Fibroblast of skin of scalp (primary cell): ENCODE measurements around the gene HEMGN.

ENCODE experiments used
- DNase-seq: peaks from one replicate; pipeline ENCODE4 v3.0.0-alpha.2; 2013

Gene HEMGN

GRCh38 chr9:97895211-97895610, 42.8 kb downstream of the HEMGN start:
- DNase-seq = peak; percentile 22

- DNase-seq = no peak
Measured at GRCh38 chr9:97892421-97892820, 45.6 kb downstream of the HEMGN start.

GRCh38 chr9:97891736-97892135, 46.2 kb downstream of the HEMGN start:
- no peak for DNase-seq

- no peak for DNase-seq
Measured at GRCh38 chr9:97889941-97890887, 47.8 kb downstream of the HEMGN start.

- no peak for DNase-seq
Measured at GRCh38 chr9:97880336-97880735, 57.6 kb downstream of the HEMGN start.
